ENCODE measurements around the gene MAPT. TPM values are rescaled to one million over a fixed set of nuclear protein-coding genes. Genes with fewer than 3 reads are reported as not detected.

MAPT gene
- total and polyA plus RNA-seq, 2 experiments from 2014 or later: 0.37 to 0.71 TPM

GRCh38 chr17:45946841-45947256 lies 52.5 kb downstream of the MAPT start:
- Histone ChIP-seq H3K9me3 (ENCODE audit: low read depth) (no peaks in the 10 kb centered on the region), H3K4me2 (no peak overlapping the region), H3K4me1 (ENCODE audit: insufficient read depth) (no peaks in the 10 kb centered on the region), H4K20me1 (ENCODE audit: insufficient read depth, poor library complexity, severe bottlenecking) (no peaks in the 10 kb centered on the region), H3K79me2 (no peaks in the 10 kb centered on the region), H3K36me3 (replicated peaks; ENCODE audit: insufficient read depth, low read depth) (no peaks in the 10 kb centered on the region), H3K9me2 (replicated peaks; ENCODE audit: insufficient read depth) (no peaks in the 10 kb centered on the region), H2AFZ (no peak overlapping the region), H3K27me3 (peaks cover 29% of the 10 kb centered on the region), H3K27ac (no peak overlapping the region), H3K4me3 (no peak overlapping the region)
- no peak for TF ChIP-seq EZH2 (IDR thresholded peaks at IDR 0.05; ENCODE audit: borderline replicate concordance)
- TF ChIP-seq EZH2phosphoT487 (IDR thresholded peaks at IDR 0.05; ENCODE audit: low read depth, severe bottlenecking, unreplicated experiment): no peak
- TF ChIP-seq, protein P1, sequence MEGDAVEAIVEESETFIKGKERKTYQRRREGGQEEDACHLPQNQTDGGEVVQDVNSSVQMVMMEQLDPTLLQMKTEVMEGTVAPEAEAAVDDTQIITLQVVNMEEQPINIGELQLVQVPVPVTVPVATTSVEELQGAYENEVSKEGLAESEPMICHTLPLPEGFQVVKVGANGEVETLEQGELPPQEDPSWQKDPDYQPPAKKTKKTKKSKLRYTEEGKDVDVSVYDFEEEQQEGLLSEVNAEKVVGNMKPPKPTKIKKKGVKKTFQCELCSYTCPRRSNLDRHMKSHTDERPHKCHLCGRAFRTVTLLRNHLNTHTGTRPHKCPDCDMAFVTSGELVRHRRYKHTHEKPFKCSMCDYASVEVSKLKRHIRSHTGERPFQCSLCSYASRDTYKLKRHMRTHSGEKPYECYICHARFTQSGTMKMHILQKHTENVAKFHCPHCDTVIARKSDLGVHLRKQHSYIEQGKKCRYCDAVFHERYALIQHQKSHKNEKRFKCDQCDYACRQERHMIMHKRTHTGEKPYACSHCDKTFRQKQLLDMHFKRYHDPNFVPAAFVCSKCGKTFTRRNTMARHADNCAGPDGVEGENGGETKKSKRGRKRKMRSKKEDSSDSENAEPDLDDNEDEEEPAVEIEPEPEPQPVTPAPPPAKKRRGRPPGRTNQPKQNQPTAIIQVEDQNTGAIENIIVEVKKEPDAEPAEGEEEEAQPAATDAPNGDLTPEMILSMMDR (IDR thresholded peaks at IDR 0.05; ENCODE audit: poor library complexity): no peak
- DNase-seq (ENCODE audit: low spot score): no peak
- WGBS (ENCODE audit: low lambda C conversion rate, missing lambda C conversion rate): 91% methylated on average over 4 of the region's 4 CpGs

DNA sequence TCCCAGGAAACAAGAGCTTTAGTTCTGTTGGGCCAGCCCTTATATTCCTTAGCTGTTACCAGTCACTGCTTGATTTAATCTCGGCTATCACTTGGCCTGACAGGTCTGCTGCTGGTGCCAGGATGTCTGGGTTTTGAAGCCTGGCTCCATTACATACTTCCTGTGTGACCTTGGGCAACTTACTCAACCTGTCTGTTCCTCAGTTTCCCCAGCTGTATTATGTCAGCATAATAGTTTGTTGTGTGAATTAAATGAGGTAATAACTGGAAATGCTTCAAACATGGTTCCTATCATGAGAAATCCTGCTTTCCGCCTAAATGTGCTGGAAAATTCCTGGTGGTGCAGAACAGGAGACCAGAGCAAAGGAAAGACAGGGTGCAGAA lies 54.1 kb downstream of the MAPT start:
- no peaks in the 10 kb centered on the region for H3K79me2 ChIP-seq
- no peak overlapping the region for H3K4me3 ChIP-seq
- peaks cover 27% of the 10 kb centered on the region for H3K27me3 ChIP-seq
- TF ChIP-seq EZH2phosphoT487 (IDR thresholded peaks at IDR 0.05; ENCODE audit: low read depth, severe bottlenecking, unreplicated experiment) (no peak), EZH2 (IDR thresholded peaks at IDR 0.05; ENCODE audit: borderline replicate concordance) (no peak)
- TF ChIP-seq, protein P1 (IDR thresholded peaks at IDR 0.05; ENCODE audit: poor library complexity): no peak
- no peaks in the 10 kb centered on the region for H3K36me3 ChIP-seq (replicated peaks; ENCODE audit: insufficient read depth, low read depth)
- H3K9me3 ChIP-seq (ENCODE audit: low read depth): no peaks in the 10 kb centered on the region
- H2AFZ ChIP-seq: peak overlapping the region; percentile 31
- no peaks in the 10 kb centered on the region for H3K4me1 ChIP-seq (ENCODE audit: insufficient read depth)
- H4K20me1 ChIP-seq (ENCODE audit: insufficient read depth, poor library complexity, severe bottlenecking): no peaks in the 10 kb centered on the region
- no peak for DNase-seq (ENCODE audit: low spot score)
- no peak overlapping the region for H3K27ac ChIP-seq
- peak overlapping the region; percentile 65 for H3K4me2 ChIP-seq
- H3K9me2 ChIP-seq (replicated peaks; ENCODE audit: insufficient read depth): no peaks in the 10 kb centered on the region
- WGBS (ENCODE audit: low lambda C conversion rate, missing lambda C conversion rate): 55% methylated on average over 2 of the region's 2 CpGs

DNA sequence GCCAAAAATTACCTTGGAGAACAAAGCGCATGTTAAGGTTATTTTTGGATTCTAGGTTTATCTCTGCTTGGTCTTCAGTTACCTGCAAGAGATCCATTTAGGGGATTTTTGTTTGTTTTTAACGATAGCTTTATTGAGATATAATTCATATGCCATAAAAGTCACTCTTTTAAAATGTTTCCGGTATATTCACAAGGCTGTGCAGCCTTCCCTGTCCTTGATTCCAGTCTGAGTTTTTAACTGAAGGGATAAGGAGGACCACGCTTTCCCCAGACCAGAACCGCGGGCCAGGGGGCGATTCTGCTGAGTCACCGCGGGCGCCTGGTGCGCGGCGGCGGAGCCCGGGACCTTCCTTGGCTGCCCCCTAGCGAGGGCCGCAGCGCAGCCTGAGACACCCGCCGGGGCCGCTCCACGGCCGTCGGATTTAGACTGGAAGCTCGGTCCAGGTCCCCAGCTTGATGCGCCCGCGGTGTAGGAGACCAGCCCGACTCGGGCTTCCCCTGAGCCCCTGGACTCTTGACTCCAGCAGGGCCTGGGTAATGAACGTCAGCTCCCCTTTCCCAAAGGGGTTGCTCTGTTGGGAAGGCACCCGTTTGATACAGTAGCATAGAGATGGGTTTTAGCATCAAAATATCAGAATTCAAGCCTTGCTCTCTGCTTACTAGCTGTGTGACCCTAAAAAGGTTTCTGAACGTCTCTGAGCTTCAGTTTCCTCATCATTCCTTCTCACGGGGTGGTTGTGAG lies 54.7 kb downstream of the MAPT start:
- DNase-seq (ENCODE audit: low spot score): peak; percentile 86
- H4K20me1 ChIP-seq (ENCODE audit: insufficient read depth, poor library complexity, severe bottlenecking): no peaks in the 10 kb centered on the region
- H2AFZ ChIP-seq: peak overlapping the region; percentile 31
- no peaks in the 10 kb centered on the region for H3K36me3 ChIP-seq (replicated peaks; ENCODE audit: insufficient read depth, low read depth)
- H3K27ac ChIP-seq: no peak overlapping the region
- no peaks in the 10 kb centered on the region for H3K4me1 ChIP-seq (ENCODE audit: insufficient read depth)
- no peaks in the 10 kb centered on the region for H3K79me2 ChIP-seq
- H3K4me2 ChIP-seq: peak overlapping the region; percentile 65
- no peaks in the 10 kb centered on the region for H3K9me3 ChIP-seq (ENCODE audit: low read depth)
- H3K27me3 ChIP-seq: peaks cover 31% of the 10 kb centered on the region
- no peak for TF ChIP-seq EZH2phosphoT487 (IDR thresholded peaks at IDR 0.05; ENCODE audit: low read depth, severe bottlenecking, unreplicated experiment)
- TF ChIP-seq, protein P1 (IDR thresholded peaks at IDR 0.05; ENCODE audit: poor library complexity): peak; percentile 73
- TF ChIP-seq EZH2 (IDR thresholded peaks at IDR 0.05; ENCODE audit: borderline replicate concordance): peak; percentile 36
- H3K4me3 ChIP-seq: no peak overlapping the region
- WGBS (ENCODE audit: low lambda C conversion rate, missing lambda C conversion rate): 9% methylated on average over 34 of the region's 34 CpGs
- H3K9me2 ChIP-seq (replicated peaks; ENCODE audit: insufficient read depth): no peaks in the 10 kb centered on the region
